ENCODE data around the gene PLD4.
A peak's percentile ranks its signal among the peaks of the same experiment; 100 is the strongest.
"Not testable (repeated sequence)": the region's sequence is repeated elsewhere in the genome, so short reads cannot be mapped to it uniquely, and the experiment has no call there.

Gene PLD4

DNA sequence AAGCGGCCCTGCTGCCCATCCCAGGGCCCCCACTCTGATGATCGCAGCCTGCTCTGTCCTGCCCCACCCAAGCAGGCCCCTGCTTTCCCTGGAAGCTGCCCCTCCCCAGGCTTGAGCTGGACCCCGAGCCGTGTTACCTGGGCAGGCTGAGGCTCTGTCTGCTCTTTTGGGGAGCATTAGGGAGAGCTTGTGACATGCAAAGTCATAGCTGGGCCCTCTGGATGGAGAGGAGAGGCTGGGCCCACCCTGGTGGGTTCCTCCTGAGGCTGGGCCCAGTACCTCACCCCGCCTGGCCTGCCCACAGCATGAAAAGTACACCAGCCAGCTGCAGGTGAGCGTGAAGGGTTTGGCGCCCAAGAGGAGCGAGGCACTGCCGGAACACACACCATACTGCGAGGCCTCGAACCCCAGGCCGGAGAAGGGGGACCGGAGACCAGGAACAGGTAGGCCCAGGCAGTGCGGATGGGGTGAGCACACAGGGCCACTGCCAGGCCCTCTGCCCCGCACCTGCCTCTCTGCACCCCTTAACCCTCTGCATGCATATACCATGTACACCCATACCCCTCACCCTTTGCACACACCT is 44.6 kb upstream of the PLD4 start:
- no peak overlapping the region for H3K9ac ChIP-seq
- H3K4me2 ChIP-seq, result peak overlapping the region; percentile 24; the same call in 1 of the 2 replicates
- peaks cover under 1% of the 10 kb centered on the region; the same call in 1 of the 2 replicates for H3K27me3 ChIP-seq
- no peak overlapping the region for H3K4me3 ChIP-seq
- no peak for TF ChIP-seq Cebpa-rat (IDR thresholded peaks at IDR 0.05)
- no peaks in the 10 kb centered on the region; the same call in 1 of the 2 replicates for H3K36me3 ChIP-seq
- H3K4me1 ChIP-seq, result peaks cover 57% of the 10 kb centered on the region
- H3K27ac ChIP-seq, result no peak overlapping the region
- 0 out of 2 replicates have a peak, but pooled peaks cover 9% of the 10 kb centered on the region for H4K20me1 ChIP-seq
- no peaks in the 10 kb centered on the region for H3K9me3 ChIP-seq

GRCh38 chr14:104880584-104881210 is 44.0 kb upstream of the PLD4 start:
- Histone ChIP-seq H3K4me2 (no peak overlapping the region), H3K4me3 (no peak overlapping the region), H3K27ac (no peak overlapping the region), H4K20me1 (0 out of 2 replicates have a peak, but pooled peaks cover 9% of the 10 kb centered on the region), H3K27me3 (peaks cover 6% of the 10 kb centered on the region; the same call in 1 of the 2 replicates), H3K9me3 (no peaks in the 10 kb centered on the region), H3K4me1 (peaks cover 60% of the 10 kb centered on the region), H3K9ac (no peak overlapping the region), H3K36me3 (no peaks in the 10 kb centered on the region; the same call in 1 of the 2 replicates)
- no peak for TF ChIP-seq Cebpa-rat (IDR thresholded peaks at IDR 0.05)

DNA sequence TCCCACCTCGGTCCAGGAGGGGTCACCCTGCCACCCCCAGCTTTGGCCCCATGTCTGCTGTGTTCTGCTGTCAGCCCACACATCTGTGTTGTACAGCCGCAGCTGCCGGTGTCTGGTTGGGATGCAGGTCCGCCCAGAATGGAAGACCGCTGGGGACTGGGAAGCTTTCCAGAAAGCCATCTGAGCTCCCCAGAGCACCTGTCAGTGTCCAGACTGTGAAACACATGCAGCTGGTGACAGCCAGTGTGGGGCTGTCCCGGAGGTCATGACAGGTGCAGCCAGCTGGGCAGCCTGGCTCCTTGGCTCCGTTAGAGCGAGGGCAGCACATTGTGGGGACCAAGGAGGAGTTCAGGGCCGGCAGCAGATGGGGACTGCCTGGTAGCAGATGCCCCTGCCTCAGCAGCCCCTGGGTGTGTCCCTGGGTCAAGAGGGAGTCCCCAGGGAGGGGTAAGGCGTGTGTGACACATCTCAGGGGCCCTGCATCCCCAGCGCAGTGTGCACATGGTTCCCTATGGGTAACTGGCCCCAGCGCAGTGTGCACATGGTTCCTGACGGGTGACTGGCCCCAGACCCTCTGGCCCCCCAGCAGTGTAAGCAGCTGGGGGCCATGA is 43.2 kb upstream of the PLD4 start:
- TF ChIP-seq Cebpa-rat (IDR thresholded peaks at IDR 0.05), result no peak
- Histone ChIP-seq H3K4me2 (peak overlapping the region; percentile 70), H3K27ac (no peak overlapping the region), H4K20me1 (0 out of 2 replicates have a peak, but pooled peaks cover 9% of the 10 kb centered on the region), H3K4me3 (no peak overlapping the region), H3K9ac (no peak overlapping the region), H3K27me3 (peaks cover 6% of the 10 kb centered on the region; the same call in 1 of the 2 replicates), H3K36me3 (no peaks in the 10 kb centered on the region; the same call in 1 of the 2 replicates), H3K4me1 (peaks cover 59% of the 10 kb centered on the region), H3K9me3 (no peaks in the 10 kb centered on the region)

DNA sequence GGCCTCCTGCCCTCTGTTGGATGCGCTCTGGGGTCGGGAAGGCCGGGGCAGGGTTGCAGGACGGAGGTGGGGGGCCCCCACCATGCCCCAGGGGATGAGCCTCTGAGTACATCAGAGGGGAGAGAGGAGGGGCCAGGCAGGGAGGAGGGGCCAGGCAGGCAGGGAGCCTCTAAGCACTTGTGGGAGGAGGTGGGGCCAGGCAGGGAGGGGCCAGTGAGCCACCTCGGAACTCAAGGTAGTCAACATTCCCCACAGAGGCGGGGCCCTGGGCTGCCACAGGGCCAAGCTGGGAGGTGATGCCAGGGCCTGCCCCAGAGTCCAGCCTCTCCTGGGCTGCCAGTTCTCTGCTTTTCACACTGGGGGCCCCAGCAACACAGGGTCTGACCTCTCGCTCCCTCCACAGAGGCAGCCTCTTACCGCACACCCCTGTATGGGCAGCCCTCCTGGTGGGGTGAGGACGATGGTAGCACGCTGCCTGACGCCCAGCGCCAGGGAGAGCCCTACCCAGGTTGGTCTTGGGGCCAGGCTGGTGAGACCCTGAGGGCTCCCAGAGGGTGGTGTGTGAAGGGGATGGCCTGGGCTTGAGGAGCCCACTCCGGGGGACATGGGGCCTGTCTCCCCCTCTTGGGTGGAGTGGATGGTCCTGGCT is 42.2 kb upstream of the PLD4 start:
- peak overlapping the region; percentile 70 for H3K4me2 ChIP-seq
- TF ChIP-seq Cebpa-rat (IDR thresholded peaks at IDR 0.05), result no peak
- 0 out of 2 replicates have a peak overlapping the region, but pooled peaks have one; percentile 41 for H3K27ac ChIP-seq
- peaks cover 6% of the 10 kb centered on the region; the same call in 1 of the 2 replicates for H3K36me3 ChIP-seq
- peaks cover 50% of the 10 kb centered on the region for H3K4me1 ChIP-seq
- H3K9me3 ChIP-seq, result no peaks in the 10 kb centered on the region
- H3K27me3 ChIP-seq, result peaks cover 6% of the 10 kb centered on the region; the same call in 1 of the 2 replicates
- H3K9ac ChIP-seq, result no peak overlapping the region
- 0 out of 2 replicates have a peak, but pooled peaks cover 9% of the 10 kb centered on the region for H4K20me1 ChIP-seq
- H3K4me3 ChIP-seq, result no peak overlapping the region

DNA sequence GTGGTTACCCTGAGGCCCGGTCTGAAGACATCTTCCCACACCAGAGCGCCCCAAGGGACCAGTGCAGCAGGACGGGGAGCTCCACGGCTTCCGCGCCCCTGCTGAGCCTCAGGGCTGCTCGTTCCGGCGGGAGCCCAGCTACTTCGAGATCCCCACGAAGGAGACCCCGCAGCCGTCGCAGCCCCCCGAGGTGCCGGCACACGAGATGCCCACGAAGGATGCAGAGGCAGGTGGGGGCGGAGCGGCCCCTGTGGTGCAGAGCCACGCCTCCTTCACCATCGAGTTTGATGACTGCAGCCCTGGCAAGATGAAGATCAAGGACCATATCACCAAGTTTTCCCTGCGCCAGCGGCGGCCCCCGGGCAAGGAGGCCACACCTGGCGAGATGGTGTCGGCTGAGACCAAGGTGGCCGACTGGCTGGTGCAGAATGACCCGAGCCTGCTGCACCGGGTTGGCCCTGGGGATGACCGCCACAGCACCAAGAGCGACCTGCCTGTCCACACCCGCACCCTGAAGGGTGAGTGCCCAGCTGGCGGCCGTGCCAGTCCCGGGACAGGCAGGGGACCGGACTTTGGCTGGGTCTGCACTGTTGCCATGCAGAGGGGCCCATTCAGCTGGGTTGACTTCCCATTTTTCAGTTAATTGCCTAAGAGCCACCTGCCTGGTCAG is 41.6 kb upstream of the PLD4 start:
- Histone ChIP-seq H4K20me1 (0 out of 2 replicates have a peak, but pooled peaks cover 9% of the 10 kb centered on the region), H3K9me3 (no peaks in the 10 kb centered on the region), H3K27me3 (peaks cover 6% of the 10 kb centered on the region; the same call in 1 of the 2 replicates), H3K4me1 (peaks cover 50% of the 10 kb centered on the region), H3K27ac (0 out of 2 replicates have a peak overlapping the region, but pooled peaks have one; percentile 41), H3K9ac (no peak overlapping the region), H3K4me3 (no peak overlapping the region), H3K4me2 (peak overlapping the region; percentile 70), H3K36me3 (peaks cover 8% of the 10 kb centered on the region; the same call in 1 of the 2 replicates)
- TF ChIP-seq Cebpa-rat (IDR thresholded peaks at IDR 0.05), result no peak

- Histone ChIP-seq H3K9ac (no peak overlapping the region), H3K4me1 (peaks cover 48% of the 10 kb centered on the region), H3K27me3 (peaks cover 6% of the 10 kb centered on the region; the same call in 1 of the 2 replicates), H3K9me3 (no peaks in the 10 kb centered on the region), H3K4me3 (no peak overlapping the region), H3K36me3 (peaks cover 8% of the 10 kb centered on the region; the same call in 1 of the 2 replicates), H3K4me2 (peak overlapping the region; percentile 70; the same call in 1 of the 2 replicates), H4K20me1 (0 out of 2 replicates have a peak, but pooled peaks cover 9% of the 10 kb centered on the region), H3K27ac (no peak overlapping the region)
- TF ChIP-seq Cebpa-rat (IDR thresholded peaks at IDR 0.05), result no peak
These were observed 40.9 kb upstream of the PLD4 start for GRCh38 chr14:104883681-104884361.

- H3K4me1 ChIP-seq, result peaks cover 47% of the 10 kb centered on the region
- H3K27ac ChIP-seq, H3K4me3 ChIP-seq, H4K20me1 ChIP-seq, H3K36me3 ChIP-seq, H3K9ac ChIP-seq, H3K27me3 ChIP-seq, H3K4me2 ChIP-seq, H3K9me3 ChIP-seq: not testable (repeated sequence)
These were observed 40.3 kb upstream of the PLD4 start for GRCh38 chr14:104884381-104884780.

GRCh38 chr14:104885031-104885972 is 39.4 kb upstream of the PLD4 start:
- H3K36me3 ChIP-seq, result peaks cover 8% of the 10 kb centered on the region; the same call in 1 of the 2 replicates
- no peak for TF ChIP-seq Cebpa-rat (IDR thresholded peaks at IDR 0.05)
- no peaks in the 10 kb centered on the region for H4K20me1 ChIP-seq
- H3K4me2 ChIP-seq, result no peak overlapping the region
- H3K4me3 ChIP-seq, result no peak overlapping the region
- H3K27ac ChIP-seq, result no peak overlapping the region
- H3K4me1 ChIP-seq, result peaks cover 40% of the 10 kb centered on the region
- H3K9me3 ChIP-seq, result no peaks in the 10 kb centered on the region
- no peak overlapping the region for H3K9ac ChIP-seq
- H3K27me3 ChIP-seq, result peaks cover 6% of the 10 kb centered on the region; the same call in 1 of the 2 replicates
